ELR (cell line): ENCODE data around the gene TBC1D10B.

Source experiments
- DNase-seq: peaks from one replicate; pipeline ENCODE4 v3.0.0-alpha.2; 2015; ENCODE audit warnings: low read depth

The TBC1D10B gene, protein sequence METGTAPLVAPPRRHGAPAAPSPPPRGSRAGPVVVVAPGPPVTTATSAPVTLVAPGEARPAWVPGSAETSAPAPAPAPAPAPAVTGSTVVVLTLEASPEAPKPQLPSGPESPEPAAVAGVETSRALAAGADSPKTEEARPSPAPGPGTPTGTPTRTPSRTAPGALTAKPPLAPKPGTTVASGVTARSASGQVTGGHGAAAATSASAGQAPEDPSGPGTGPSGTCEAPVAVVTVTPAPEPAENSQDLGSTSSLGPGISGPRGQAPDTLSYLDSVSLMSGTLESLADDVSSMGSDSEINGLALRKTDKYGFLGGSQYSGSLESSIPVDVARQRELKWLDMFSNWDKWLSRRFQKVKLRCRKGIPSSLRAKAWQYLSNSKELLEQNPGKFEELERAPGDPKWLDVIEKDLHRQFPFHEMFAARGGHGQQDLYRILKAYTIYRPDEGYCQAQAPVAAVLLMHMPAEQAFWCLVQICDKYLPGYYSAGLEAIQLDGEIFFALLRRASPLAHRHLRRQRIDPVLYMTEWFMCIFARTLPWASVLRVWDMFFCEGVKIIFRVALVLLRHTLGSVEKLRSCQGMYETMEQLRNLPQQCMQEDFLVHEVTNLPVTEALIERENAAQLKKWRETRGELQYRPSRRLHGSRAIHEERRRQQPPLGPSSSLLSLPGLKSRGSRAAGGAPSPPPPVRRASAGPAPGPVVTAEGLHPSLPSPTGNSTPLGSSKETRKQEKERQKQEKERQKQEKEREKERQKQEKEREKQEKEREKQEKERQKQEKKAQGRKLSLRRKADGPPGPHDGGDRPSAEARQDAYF

DNA sequence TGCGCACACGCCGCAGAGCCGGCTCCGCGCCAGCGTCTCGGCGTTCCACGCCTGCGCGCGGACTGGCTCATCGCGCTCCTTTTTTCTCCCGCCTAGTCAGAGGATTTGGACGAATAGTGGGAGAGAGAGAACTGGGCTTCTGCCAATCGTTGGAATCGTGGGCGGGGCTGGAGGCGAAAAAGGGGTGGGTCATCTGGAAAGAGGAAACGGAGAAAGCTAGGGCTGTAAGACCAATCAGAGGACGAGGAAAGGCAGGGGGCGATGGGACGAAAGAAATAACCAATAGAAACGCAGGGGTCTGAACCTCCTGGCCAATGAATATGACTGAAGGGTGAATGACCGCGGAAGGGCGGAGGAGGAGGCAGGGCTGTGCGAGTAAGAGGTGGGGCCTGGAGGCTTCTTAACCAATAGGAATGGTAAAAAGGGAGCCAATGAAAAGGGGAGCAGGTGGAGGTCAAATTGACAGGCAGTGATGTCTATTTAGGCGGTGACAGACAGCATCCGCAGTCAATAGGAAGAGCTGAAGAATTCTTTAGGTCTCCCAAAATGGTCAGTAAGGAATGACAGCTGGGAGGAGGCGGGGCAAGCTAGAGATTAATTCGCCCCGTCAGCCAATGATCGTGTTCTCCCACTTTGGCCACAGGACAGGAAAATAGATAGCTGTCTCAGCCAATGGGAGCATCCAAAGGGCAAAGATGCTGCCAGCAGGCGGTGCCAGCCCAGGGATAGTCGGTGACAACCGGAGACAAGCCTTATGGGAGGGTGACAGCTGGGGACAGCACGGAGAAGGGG, at the start of gene TBC1D10B:
Gene TBC1D10B (minus strand): TSS at position 39 of the 792 bp plus-strand sequence. CDS start 311 bp downstream, outside the sequence.
- peak; percentile 100 for DNase-seq

DNA sequence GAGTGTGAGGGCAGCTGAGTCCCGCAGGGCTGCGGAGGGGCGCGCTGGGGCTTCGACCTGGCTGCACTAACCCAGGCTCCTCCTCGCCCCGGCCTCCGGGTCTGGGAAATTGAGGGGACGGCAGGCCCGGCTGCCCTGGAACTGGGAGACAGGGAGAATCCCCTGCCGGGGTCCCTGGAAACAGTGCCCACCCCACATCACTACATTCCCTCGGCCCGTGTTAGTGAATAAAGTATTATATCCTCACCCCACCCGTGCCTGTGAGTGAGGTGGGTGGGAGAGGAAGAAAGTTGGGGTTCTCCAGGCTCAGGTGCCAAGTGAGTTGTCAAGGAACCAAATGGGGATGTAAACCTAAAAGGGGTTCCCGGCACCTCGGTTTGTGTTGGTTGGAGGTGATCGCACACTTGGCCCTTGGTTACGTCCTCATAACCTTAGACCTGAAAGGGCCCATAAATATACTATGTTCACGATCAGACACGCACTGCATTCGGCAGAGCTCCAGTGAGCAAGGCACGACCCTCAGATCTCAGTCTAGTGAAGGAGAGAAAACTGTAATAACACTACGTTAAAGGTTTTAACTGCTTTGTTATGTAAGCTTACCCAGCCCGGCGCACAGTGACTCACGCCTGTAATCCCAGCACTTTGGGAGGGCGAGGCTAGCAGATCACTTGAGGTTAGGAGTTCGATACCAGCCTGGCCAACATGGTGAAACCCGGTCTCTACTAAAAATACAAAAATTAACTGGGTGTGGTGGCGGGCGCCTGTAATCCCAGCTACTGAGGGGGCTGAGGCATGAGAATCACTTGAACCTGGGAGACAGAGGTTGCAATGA, 48.3 kb upstream of the TBC1D10B start:
- no peak for DNase-seq

DNA sequence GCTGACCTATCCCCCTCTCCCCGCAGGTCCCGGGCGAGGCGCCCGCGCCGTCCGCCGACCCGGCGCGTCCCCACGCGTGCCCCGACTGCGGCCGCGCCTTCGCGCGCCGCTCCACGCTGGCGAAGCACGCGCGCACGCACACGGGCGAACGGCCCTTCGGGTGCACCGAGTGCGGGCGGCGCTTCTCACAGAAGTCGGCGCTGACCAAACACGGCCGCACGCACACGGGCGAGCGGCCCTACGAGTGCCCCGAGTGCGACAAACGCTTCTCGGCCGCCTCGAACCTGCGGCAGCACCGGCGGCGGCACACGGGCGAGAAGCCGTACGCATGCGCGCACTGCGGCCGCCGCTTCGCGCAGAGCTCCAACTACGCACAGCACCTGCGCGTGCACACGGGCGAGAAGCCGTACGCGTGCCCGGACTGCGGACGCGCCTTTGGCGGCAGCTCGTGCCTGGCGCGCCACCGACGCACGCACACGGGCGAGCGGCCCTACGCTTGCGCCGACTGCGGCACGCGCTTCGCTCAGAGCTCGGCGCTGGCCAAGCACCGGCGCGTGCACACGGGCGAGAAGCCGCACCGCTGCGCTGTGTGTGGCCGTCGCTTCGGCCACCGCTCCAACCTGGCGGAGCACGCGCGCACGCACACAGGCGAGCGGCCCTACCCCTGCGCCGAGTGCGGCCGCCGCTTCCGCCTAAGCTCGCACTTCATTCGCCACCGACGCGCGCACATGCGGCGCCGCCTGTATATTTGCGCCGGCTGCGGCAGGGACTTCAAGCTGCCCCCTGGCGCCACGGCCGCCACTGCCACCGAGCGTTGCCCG, 47.4 kb upstream of the TBC1D10B start:
- DNase-seq, result peak; percentile 89

DNA sequence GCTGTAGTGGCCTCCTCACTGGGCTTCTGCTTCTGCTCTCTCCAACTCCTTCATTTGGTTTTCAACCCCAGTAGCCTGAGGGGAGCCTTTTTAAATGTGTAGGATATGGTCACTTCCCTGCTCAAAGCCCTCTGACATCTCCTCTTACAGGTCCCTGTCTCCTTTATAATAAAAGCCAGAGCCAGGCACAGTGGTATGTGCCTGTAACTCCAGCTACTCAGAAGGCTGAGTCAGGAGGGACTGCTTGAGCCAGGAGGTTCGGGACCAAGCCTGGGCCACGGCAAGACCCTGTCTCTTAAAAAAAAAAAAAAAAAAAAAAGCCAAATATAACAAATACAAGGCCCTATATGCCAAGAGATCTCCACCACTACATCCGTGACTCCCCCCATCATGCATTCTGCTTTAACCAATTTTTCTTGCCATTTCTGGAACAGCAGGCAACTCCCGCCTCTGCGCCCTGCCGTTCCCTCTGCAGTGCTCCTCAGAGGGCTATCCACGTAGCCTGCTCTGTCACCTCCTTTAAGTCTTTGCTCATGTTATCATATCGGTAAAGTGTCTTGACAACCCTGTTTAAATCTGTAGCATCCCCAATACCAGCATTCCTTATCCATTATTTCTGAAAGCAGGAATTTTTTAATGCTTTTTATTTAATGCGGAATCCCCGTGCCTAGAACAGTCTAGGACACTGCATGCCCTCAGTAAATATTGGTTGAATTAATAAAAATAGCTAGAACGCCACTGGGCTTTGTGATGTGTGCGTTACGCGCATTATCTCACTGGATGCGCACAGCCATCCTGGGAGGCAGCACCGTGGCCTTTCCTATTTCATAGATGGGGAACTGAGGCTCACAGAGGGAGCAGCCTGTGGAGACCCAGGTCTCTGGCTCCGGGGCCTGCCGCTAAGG, 46.6 kb upstream of the TBC1D10B start:
- no peak for DNase-seq

GRCh38 chr16:30416047-30416603, 45.8 kb upstream of the TBC1D10B start:
- DNase-seq, result no peak

GRCh38 chr16:30414159-30414558, 43.9 kb upstream of the TBC1D10B start:
- no peak for DNase-seq

DNA sequence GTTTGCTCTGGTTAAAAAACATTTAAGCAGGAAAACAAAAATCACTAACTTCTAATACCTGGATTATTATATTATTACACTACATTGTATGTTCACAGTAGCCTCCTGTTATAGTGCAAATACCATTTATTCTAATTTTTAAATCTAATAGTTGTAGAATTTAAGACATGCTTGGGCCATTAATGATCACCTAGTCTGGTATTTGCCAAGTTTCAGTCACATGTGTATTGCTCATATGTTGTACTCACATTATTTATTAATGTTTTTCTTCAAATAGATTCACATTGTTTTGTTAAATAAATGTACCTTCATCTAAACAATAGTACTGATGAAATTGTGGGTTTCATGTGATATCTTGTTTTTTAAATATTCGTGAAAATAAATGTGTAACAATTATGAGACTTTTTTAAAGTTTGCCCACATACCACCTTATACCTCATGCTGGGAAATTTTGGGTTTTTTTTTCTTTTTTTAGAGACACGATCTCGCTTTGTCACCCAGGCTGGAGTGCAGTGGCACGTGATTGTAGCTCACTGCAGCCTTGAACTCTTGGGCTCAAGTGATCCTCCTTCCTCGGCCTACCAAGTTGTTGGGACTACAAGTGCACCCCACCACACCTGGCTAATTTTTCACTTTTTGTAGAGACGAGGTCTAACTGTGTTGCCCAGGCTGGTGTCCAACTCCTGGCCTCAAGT, 43.0 kb upstream of the TBC1D10B start:
- DNase-seq, result no peak

- DNase-seq, result peak; percentile 90
Observed at GRCh38 chr16:30409125-30410060, 39.1 kb upstream of the TBC1D10B start.

- peak; percentile 45 for DNase-seq
Observed at GRCh38 chr16:30407804-30408534, 37.7 kb upstream of the TBC1D10B start.

GRCh38 chr16:30407102-30407803, 37.0 kb upstream of the TBC1D10B start, which contains the start of gene ZNF771:
TSS of gene ZNF771 (plus strand) at chr16:30407606. CDS start at chr16:30408054, 448 bp downstream.
- peak; percentile 85 for DNase-seq

- no peak for DNase-seq
Observed at GRCh38 chr16:30406795-30407101, 36.5 kb upstream of the TBC1D10B start.

DNA sequence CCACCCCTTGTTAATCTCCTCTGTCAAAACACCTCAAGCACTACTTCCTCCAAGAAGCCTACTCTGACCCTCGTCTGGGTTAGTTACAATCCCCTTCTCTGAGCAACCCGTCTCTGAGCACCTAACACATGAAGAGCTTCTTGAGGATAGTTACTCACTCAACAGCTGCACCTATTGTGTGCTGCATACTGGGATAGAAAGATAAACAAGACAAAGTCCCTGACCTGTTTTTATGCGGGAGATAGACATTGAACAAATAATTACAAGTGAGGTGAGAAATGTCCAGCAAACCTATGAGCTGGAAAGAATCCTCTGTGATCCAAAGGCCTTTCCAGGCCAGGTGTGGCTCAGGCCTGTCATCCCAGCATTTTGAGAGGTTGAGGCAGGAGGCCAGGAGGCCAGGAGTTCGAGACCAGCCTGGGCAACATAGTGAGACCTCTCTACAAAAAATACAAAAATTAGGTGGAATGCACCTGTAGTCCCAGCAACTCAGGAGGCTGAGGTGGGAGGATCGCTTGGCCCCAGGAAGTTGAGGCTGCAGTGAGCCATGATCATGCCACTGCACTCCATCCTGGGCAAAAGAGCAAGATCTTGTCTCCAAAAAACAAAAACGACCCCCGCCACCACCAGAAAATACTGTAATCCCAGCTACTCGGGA, 31.6 kb upstream of the TBC1D10B start:
- no peak for DNase-seq

- no peak for DNase-seq
Observed at GRCh38 chr16:30399435-30400186, 29.3 kb upstream of the TBC1D10B start.

- DNase-seq, result no peak
Observed at GRCh38 chr16:30398661-30399434, 28.6 kb upstream of the TBC1D10B start.
